ENCODE results near the gene FBXO33. TPM values are rescaled to one million over a fixed set of nuclear protein-coding genes. Genes with fewer than 3 reads are reported as not detected.

The FBXO33 gene
- total RNA-seq, 4 donors from 2014 or later: 10.4 to 19.9 (median 16.6) TPM

- no peaks in the 10 kb centered on the region for H3K27me3 ChIP-seq
- ATAC-seq: peak; percentile 91
- no peaks in the 10 kb centered on the region for H3K36me3 ChIP-seq
- peak overlapping the region; percentile 50 to 73 for H3K4me3 ChIP-seq
- H3K9me3 ChIP-seq: no peaks in the 10 kb centered on the region
- 0% methylated on average over 8 to 21 of the region's 38 CpGs for WGBS, 2 donors (ENCODE audit: low coverage in 1 of 2)
- peak overlapping the region; percentile 64 to 97 (median 94) for H3K27ac ChIP-seq
- peaks cover 10 to 39% (median 12%) of the 10 kb centered on the region in 3 donors for H3K4me1 ChIP-seq
- peak; percentile 62 to 64 for TF ChIP-seq POLR2A (IDR thresholded peaks at IDR 0.05)
- TF ChIP-seq CTCF (IDR thresholded peaks at IDR 0.05): peak in 2 of 4 experiments; percentile 9 to 56
- peak; percentile 85 for TF ChIP-seq POLR2AphosphoS5 (IDR thresholded peaks at IDR 0.05)
- no peak for TF ChIP-seq EP300 (IDR thresholded peaks at IDR 0.05)
Measured at GRCh38 chr14:39432619-39433451, 602 bp upstream of the FBXO33 start.

- ATAC-seq: no peak
- Histone ChIP-seq H3K27ac (peak overlapping the region; percentile 89 to 97 (median 94)), H3K4me3 (peak overlapping the region; percentile 73 to 85), H3K27me3 (no peaks in the 10 kb centered on the region), H3K4me1 (peaks cover 13 to 50% (median 16%) of the 10 kb centered on the region in 3 donors), H3K36me3 (no peaks in the 10 kb centered on the region), H3K9me3 (no peaks in the 10 kb centered on the region)
- no peak for TF ChIP-seq POLR2AphosphoS5 (IDR thresholded peaks at IDR 0.05)
- peak in 2 of 4 experiments; percentile 7 to 20 for TF ChIP-seq CTCF (IDR thresholded peaks at IDR 0.05)
- peak in 1 of 2 donors; percentile 75 for TF ChIP-seq POLR2A (IDR thresholded peaks at IDR 0.05)
- no peak for TF ChIP-seq EP300 (IDR thresholded peaks at IDR 0.05)
- WGBS, 2 donors (ENCODE audit: low coverage in 1 of 2): 2% methylated on average over 19 of the region's 81 CpGs; no CpG with 5 or more reads in 1 of the 2 donors
Measured at GRCh38 chr14:39431416-39432178, 636 bp downstream of the FBXO33 start.

- H3K4me1 ChIP-seq: peaks cover 13 to 56% (median 16%) of the 10 kb centered on the region in 3 donors
- ATAC-seq: no peak
- H3K9me3 ChIP-seq: no peaks in the 10 kb centered on the region
- H3K4me3 ChIP-seq: peak overlapping the region; percentile 73 to 85
- no peaks in the 10 kb centered on the region for H3K27me3 ChIP-seq
- WGBS, 2 donors (ENCODE audit: low coverage in 1 of 2): 3 to 9% methylated on average over 5 to 19 of the region's 19 CpGs
- TF ChIP-seq POLR2AphosphoS5 (IDR thresholded peaks at IDR 0.05) (no peak), POLR2A (IDR thresholded peaks at IDR 0.05) (no peak), CTCF (IDR thresholded peaks at IDR 0.05) (no peak), EP300 (IDR thresholded peaks at IDR 0.05) (no peak)
- no peaks in the 10 kb centered on the region for H3K36me3 ChIP-seq
- H3K27ac ChIP-seq: peak overlapping the region; percentile 89 to 97 (median 94)
Measured at GRCh38 chr14:39430762-39431415, 1.3 kb downstream of the FBXO33 start.

GRCh38 chr14:39428118-39428517 is 4.1 kb downstream of the FBXO33 start:
- ATAC-seq: no peak

More at GRCh38 chr14:39428118-39428517, 4.1 kb downstream of the FBXO33 start:
- Histone ChIP-seq H3K36me3 (no peaks in the 10 kb centered on the region), H3K4me1 (peaks cover 13 to 70% (median 16%) of the 10 kb centered on the region in 3 donors), H3K27me3 (no peaks in the 10 kb centered on the region), H3K27ac (no peak overlapping the region), H3K9me3 (no peaks in the 10 kb centered on the region), H3K4me3 (no peak overlapping the region)
- WGBS, 2 donors (ENCODE audit: low coverage in 1 of 2): 68 to 91% methylated on average over 3 to 7 of the region's 8 CpGs
- TF ChIP-seq CTCF (IDR thresholded peaks at IDR 0.05) (no peak), POLR2A (IDR thresholded peaks at IDR 0.05) (no peak), EP300 (IDR thresholded peaks at IDR 0.05) (no peak), POLR2AphosphoS5 (IDR thresholded peaks at IDR 0.05) (no peak)
